HG02938 (cell line): ENCODE data around the gene DEPP1.

Source experiments
- ATAC-seq: cut with Tn5 transposase; IDR thresholded peaks from one replicate; pipeline ENCODE4 v1.9.1; 2021; ENCODE audit warnings: mild to moderate bottlenecking, moderate library complexity; ENCODE audit not compliant: unreplicated experiment

DEPP1 gene

GRCh38 chr10:44980309-44981171 lies 1.9 kb upstream of the DEPP1 start:
- ATAC-seq = no peak

GRCh38 chr10:44979281-44980191 lies 927 bp upstream of the DEPP1 start:
- ATAC-seq = no peak

- ATAC-seq = no peak
These were observed 418 bp downstream of the DEPP1 start for GRCh38 chr10:44978213-44978569.

- no peak for ATAC-seq
These were observed 1.1 kb downstream of the DEPP1 start for GRCh38 chr10:44977287-44978212.

GRCh38 chr10:44976352-44977198 lies 2.0 kb downstream of the DEPP1 start:
- no peak for ATAC-seq

- no peak for ATAC-seq
These were observed 2.9 kb downstream of the DEPP1 start for GRCh38 chr10:44975431-44976331.

GRCh38 chr10:44974628-44975430 lies 3.8 kb downstream of the DEPP1 start:
- peak; percentile 60 for ATAC-seq

- no peak for ATAC-seq
These were observed 4.5 kb downstream of the DEPP1 start for GRCh38 chr10:44974082-44974627.

GRCh38 chr10:44973323-44974081 lies 5.1 kb downstream of the DEPP1 start:
- no peak for ATAC-seq

- ATAC-seq = no peak
These were observed 5.7 kb downstream of the DEPP1 start for GRCh38 chr10:44972874-44973306.

GRCh38 chr10:44971935-44972757 lies 6.5 kb downstream of the DEPP1 start:
- no peak for ATAC-seq

- no peak for ATAC-seq
These were observed 7.2 kb downstream of the DEPP1 start for GRCh38 chr10:44971434-44971833.

- no peak for ATAC-seq
These were observed 7.7 kb downstream of the DEPP1 start for GRCh38 chr10:44970812-44971395.

- ATAC-seq = no peak
These were observed 8.8 kb downstream of the DEPP1 start for GRCh38 chr10:44969854-44970253.

GRCh38 chr10:44968500-44969400 lies 9.9 kb downstream of the DEPP1 start:
- no peak for ATAC-seq
